Activated CD4-positive, CD25-positive, alpha-beta regulatory T cell treated with anti-CD3 and anti-CD28 coated beads, Interleukin-2, amount 50 U/mL, for 24 hours (primary cell): ENCODE data around the gene PODN.

Source experiments
- ATAC-seq, 2 donors: fragments of 150-1000 bp; cut with Tn5 transposase; one replicate each; pipeline ENCODE4 v1.10.0; 2021; ENCODE audit warnings: mild to moderate bottlenecking in 1 of 2, moderate library complexity in 1 of 2

Gene PODN, protein sequence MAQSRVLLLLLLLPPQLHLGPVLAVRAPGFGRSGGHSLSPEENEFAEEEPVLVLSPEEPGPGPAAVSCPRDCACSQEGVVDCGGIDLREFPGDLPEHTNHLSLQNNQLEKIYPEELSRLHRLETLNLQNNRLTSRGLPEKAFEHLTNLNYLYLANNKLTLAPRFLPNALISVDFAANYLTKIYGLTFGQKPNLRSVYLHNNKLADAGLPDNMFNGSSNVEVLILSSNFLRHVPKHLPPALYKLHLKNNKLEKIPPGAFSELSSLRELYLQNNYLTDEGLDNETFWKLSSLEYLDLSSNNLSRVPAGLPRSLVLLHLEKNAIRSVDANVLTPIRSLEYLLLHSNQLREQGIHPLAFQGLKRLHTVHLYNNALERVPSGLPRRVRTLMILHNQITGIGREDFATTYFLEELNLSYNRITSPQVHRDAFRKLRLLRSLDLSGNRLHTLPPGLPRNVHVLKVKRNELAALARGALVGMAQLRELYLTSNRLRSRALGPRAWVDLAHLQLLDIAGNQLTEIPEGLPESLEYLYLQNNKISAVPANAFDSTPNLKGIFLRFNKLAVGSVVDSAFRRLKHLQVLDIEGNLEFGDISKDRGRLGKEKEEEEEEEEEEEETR

DNA sequence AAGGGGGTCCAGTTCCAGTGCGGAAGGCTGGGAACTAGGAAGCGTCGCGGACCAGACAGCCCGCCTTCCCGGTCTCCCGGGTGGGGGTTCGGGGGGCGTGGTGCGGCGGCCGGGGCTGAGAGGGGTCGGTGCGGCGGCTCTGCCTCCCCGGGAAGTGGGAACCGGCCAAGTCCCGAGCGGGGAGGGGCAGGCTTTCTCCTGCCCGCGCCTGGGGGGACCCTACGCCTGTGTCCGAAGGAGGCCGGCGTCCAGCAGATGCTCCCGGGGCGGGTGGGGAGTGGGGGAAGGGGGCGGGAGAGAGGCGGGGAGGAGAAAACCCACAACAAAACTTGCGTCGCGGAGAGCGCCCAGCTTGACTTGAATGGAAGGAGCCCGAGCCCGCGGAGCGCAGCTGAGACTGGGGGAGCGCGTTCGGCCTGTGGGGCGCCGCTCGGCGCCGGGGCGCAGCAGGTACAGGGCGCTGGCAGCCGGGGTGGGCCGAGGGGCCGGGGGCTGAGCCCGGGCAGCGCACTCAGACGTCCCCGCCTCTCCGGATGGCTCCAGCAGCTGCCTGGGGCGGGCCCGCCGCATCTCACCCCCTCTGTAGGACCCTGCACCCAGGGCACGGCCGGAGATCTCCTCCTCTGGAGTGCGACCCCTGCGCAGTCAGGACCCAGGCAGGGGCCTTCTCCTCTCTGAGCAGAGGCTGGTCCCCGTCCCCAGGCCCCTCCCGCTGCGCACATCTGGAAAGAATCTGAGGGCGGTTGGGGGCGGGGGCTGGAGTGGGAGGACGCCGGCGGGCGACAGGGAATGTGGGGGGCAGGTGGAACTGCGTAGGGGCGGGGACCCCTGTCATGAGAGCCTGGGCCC is at the start of gene PODN:
Gene PODN, plus strand, starts transcription at position 355 of the 849 bp plus-strand sequence. CDS start 7,643 bp downstream, outside the sequence.
- peak in 1 of 2 donors; percentile 28 for ATAC-seq

DNA sequence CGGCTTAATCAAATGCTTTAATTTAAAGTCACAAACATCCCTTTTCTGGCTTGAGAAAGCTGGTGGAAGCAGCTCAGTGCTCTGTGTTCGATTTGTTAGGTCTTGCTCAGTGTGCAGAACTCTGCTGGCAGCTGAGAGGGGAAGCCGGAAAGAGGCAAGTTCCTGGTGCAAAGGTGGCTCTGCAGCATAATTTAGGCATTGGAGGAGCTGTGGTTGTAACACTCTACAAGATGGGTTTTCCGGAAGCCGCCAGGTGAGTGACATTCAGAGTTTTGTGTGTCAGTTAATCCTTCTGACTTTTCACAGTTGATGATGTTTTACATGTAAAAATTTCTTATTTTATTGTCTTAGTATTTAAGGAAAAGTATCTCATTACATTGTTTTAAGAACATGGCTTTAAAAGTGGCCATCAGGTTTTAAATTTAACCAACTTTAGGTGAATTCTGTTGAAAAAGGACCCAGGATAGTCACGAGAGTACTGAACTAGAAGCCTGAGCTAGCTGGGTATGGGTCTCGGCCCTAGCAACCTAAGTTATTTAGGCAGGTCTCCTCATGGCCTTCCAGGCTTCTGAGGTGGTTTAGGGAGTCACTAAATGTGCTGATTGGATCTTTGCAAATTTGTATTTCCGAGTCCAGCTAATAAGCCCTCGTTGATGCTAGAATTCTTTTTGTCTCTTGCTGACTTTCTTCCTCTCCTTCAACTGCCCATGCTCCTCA is 47.1 kb upstream of the PODN start:
- ATAC-seq, result peak; percentile 94 to 98

DNA sequence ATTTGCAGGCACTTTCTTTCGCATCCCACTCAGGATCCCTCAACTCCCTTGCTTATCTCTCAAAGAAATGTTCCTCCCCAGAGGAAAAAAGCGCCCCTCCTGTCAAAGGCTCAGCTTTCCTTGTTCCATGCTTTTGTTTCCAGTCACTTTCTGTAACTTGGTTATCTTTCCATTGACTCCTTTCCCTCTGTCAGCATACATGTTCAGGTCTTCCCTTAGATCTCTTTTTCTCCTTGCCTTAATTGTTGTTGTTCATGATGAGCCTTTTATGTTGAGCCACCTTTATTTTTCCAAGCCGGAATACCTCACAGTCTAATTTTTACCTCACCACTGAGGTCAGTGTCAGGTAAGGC is 46.5 kb upstream of the PODN start:
- ATAC-seq, result no peak

DNA sequence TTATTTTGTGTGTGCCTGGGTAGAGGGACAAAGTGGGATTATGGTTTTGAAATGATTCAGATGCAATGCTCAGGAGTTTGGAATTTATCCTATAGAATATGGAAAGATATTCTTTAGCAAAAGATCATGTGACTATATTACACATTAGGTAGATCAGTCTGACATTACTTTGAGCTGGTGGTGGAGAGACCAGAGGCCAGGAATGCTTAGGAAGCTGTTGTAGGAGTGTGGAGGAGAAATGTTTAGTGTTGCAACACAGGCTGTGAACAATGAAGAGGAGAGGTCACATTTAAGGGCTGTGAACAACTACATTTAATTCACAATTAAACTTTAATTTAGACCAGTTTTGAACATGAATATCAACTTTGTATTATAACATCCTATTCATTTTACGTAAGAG is 45.3 kb upstream of the PODN start:
- ATAC-seq, result no peak

DNA sequence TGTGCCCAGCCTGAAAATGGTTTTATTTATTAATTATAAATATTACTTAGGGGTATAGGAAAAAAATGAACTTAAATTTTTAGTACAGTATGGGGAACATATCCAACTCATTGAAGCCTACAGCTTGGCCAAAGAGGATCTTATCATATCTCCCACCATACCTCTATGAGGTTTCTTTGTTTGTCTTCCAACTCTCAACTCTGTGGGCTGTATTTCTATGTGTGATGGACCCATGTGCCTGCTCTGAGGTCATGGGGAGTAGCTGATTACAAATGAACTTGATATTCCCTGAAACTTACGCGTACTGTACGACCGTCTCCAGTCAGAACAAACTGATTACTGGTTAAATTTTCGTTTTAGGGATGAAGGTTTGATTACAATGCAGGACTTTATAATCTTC is 41.4 kb upstream of the PODN start:
- ATAC-seq, result no peak

DNA sequence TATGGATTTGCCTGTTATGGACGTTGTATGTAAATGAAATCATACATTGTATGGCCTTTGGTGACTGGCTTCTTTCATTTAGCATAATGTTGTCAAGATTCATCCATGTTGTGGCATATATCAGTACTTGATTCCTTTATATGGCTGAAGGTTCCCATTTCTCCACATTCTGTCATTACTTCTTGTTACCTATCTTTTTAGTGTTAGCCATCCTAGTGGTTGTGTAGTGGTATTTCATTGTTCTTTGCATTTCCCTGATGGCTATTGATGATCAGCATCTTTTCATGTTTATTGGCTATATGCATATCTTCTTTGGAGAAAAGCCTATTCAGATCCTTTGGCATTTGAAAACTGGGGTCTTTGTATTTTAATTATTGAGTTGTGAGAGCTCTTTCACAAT is 39.8 kb upstream of the PODN start:
- no peak for ATAC-seq

DNA sequence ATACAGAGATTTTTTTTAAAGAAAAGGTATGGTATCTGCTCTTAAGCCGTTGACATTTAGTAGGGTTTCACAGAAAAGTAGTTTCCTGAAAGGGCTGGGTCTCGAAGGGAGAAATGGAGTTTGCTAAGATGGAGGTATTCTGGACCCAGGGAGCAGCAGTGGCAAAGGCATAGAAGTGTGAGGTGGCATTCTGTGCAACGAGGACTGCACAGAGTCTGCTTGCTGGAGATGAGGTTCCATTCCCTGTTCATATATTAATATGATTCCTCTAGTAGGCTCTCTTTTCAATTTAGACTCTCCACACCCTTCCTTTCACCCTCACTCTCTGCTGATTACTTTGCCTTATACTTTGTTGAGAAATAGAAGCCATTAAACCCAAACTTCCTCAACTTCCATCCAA is 38.5 kb upstream of the PODN start:
- no peak for ATAC-seq

DNA sequence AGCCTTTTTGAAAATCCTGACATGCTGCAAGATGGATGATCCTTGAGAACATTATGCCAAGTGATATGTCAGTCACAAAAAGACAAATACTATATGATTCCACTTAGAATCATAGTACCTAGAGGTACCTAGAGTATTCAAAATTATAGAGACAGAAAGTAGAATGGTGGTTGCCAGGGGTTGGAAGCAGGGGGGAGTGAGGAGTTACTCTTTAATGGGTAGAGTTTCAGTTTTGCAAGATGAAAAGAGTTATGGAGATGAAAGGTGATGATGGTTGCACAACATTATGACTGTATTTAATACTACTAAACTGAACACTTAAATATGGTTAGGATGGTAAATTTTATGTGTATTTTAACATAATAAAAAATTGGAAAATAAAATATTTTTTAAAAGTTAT is 37.9 kb upstream of the PODN start:
- ATAC-seq, result peak; percentile 53 to 70

DNA sequence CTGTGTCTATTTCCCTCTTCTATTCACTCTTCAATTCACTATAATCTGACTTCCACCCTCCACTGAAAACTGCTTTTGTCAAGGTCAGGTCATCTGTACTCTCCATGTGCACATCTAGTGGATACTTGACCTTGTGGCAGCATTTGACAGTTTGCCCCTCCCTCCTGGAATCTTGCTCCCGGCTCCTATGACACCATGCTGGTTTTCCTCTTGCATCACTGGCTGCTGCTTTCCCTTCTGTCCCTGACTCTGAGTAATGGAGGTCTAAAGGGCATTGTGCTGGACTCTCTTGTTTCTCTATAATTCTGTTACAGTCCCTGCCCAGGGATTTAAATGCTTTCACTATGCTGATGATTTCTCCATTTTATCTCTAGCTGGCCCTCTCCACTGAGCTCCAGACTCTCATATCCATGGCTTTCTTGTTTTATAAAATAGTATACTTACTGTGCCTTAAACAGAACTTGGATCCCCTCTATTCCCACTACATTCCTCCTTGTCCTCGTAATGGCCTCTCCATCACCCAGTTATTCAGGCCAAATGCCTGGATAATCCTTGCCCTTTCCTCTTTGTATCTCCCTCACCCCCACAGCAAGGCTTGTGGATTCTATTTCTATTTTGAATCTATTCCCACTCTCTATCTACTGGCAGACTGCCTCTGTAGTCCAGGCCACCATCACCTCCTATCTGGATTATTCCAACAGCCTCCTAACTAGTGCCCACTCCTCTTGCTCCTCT is 36.8 kb upstream of the PODN start:
- ATAC-seq, result no peak

DNA sequence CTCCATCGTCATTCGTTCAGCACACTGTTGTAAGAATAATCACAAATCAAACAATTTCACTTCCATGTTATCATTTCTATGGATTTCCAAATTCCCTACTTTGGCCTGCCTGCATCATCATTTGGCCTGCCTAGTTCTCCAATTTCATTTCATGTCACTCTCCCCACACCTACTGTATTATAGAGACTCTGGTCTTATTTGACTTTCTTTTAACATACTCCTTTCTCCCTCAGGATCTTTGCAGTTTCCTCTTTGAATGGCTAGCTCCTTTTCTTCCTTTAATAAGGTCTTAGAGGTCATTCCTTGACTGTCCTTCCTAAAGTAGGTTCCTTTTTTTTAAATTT is 36.3 kb upstream of the PODN start:
- no peak for ATAC-seq

DNA sequence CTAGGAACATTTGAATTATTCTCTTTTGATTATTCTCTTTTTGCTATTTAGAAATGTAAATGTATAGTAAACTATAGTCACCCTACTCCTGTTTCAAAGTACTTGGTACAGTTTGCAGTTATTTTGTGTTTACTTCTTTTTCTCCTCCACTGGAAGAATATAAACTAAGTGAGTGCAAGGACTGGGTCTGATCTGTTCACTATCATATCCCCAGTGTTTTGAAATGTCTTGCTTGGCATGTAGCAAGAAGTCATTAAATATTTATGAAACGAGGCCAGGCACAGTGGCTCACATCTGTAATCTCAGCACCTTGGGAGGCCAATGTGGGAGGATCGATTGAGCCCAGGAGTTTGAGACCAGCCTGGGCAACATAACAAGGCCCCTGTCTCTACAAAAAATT is 35.8 kb upstream of the PODN start:
- ATAC-seq, result no peak

DNA sequence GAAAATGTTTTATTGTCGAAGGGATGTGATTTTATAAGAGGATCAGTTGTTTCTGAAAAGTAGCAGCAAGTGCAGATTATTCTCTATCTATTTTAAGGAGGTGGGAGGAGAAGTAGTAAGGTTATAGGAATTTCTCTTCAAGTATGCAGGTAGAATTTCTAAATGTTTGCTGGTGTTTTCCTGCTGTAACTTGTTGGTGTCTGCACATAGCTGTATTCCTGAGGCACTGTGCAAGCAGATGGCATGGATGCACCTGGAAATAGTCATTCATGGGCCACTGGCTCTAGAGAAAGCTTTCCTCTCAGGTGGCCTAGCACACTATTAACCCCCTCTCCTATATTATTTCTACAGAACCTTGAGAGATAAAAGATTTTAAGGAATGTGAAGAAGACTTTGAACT is 30.3 kb upstream of the PODN start:
- ATAC-seq, result no peak

DNA sequence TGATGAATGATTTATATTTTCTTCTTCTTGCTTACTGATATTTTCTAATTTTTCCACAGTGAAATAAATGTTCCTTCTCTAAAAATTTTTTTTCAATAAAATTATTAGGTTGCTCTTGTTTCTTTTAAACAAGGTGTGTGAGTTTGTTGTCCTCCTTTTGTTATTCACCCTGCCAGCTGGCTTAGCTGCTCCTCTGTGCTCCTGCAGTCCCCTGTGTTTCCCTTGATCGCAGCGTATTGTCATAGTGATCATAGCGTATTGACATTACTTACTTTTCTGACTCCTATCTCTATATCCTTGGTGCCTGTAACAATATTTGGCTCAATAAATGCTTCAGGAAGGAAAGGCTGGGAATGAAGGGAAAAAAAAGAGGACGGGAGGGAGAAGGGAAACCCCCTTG is 24.9 kb upstream of the PODN start:
- ATAC-seq, result no peak

DNA sequence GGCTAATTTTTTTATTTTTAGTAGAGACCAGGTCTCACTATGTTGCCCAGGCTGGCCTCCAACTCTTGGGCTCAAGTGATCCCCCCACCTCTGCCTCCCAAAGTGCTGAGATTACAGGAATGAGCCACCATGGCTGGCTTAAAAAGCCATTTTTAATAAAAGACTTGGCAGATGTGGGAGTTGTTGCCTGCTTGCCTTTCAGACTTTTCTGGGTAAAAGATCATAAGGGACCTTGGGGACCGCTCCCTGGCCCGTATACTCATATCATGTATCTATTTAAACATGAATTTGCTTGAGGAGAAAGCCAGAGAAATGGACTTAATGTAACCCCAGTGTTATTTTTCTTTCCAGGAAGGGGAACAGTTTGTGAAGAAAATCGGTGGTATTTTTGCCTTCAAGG is 23.4 kb upstream of the PODN start:
- ATAC-seq, result no peak

DNA sequence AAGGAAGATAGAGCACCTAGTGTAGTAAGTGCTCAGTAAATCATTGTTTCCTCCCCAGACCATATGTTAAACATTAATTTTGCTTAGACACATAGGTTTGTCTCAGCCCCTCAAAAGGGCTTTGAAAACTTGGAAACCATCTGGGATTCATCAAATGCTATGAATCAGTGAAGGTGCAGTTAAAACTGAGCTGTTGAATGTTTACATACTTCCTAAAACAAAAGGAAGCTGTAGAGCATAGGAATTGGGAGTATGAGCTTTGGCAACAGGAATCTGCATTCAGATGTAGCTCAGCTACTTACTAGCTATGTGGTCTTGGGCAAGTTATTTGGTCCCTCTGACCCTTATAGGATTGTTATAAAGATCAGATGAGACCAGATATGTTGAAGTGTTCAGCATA is 18.7 kb upstream of the PODN start:
- no peak for ATAC-seq

DNA sequence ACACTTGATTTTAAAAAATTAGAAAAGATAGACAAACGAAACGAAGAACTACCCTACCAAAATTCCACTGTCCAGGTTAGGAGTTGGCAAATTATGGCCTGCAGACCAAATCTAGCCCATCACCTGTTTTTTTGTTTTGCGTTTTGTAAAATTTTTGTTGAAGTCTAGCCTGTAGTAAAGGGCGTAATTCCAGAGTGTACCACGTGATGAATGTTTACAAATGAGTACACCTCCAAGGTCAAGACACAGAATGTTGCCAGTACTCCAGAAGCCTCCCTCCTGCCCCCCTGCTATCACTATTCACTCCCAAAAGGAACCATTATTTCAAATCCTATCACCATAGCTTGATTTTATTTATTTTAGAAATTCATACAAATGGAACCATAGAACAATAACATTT is 17.1 kb upstream of the PODN start:
- ATAC-seq, result no peak

DNA sequence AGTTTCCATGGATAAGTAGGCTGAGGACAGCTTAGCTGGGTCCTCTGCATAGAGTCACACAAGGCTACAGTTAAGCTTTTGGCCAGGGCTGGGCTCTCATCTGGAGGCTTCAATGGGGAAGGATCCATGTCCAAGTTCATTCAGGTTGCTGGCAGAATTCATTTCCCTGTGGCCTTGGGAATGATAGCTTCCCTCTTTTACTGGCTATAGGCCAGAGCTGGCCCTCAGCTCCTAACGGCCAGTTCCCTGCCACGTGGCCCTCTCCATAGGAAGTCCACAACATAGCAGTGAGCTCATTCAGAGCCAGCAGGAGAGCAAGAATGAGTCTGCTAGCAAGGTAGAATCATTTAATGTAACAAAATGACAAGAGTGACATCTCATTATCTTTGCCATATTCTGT is 15.1 kb upstream of the PODN start:
- no peak for ATAC-seq

DNA sequence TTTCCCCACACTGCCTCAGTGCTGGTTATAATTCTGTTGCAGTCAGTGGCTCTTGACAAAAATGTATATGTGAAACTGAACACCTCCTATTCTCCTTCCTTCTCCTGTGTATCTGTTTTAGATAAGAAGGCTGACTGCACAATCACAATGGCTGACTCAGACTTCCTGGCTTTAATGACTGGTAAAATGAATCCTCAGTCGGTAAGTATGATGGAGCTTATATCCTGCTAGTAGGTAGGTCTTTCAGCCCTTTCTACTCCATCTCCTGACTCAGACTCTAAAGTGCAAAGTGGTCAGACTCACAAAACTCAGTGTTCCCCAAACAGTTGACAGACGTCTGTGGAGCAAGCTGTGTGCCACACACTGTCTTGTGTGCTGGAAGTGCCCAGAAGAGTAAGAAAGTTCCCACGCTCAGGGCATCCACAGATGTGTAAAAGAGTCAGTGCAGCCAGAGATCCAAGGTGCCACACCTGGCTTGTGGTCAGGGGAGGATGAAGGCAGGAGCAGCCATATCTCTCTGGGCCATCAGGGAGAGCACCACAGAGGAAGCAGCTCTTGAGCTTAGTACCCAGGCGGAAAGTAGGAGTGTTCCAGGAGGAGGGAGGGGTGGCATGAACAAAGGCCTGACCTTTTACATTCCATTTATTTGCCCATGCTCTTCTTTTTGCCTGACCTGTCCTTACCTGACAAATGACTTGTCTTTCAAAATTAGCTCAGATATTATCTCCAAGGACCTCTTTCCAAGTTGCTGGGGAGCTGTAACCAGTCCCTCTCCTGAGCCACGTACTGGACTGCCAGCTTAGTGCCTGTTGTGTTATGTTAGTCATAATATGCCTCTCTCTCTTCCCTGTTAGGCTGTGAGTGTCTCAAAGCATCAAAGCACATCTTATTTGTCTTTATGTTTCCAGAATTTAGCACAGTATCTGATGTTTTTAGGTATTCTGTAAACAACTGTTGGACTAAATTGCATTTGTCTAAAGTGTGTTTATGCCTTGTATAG is 14.0 kb upstream of the PODN start:
- peak; percentile 46 to 53 for ATAC-seq

DNA sequence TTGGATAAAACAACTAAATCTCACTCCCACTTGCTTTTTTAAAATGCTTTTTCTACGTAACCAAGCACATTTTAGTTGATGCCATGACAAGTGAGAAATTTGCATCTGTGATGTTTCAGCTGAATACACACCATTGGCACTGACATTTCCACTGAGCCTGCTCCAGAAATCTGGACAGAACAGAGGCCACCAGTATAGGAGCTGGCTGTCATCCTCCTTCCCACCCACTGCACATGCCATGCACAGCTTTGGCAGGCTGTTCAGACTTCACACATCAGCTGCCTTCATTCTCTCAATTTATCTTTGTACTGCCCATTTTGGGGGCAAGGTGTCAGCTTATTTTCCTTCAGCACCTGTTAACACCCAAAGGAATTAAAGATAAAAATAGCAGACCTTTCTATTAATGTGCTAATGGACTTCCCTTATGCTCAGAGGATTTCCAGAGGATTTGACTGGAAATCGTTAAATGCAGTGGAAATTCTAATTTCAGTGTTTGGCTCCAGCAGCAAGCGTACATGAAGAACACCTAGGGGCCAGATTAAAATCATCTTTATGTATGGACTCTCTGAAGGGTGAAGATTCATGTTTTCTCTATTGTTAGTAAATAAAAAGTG is 12.9 kb upstream of the PODN start:
- no peak for ATAC-seq

DNA sequence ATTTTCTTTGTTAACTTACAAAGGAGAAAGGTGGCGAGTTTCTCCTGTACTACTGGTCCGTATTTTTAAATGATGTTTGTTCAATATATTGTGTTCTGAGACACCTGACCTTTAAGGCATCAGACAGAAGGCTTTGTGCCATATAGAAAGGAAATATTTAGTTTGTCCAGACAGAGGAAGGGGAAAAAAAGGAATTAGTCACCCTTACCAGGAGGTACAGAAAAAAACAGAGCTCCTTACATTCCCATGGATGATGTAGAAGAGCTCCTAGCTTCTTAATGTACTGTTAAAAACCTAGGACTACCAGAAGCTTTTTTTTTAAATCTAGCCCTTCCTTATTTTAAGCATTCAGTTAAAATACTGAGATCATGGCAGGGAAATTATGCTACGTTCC is 12.4 kb upstream of the PODN start:
- no peak for ATAC-seq

DNA sequence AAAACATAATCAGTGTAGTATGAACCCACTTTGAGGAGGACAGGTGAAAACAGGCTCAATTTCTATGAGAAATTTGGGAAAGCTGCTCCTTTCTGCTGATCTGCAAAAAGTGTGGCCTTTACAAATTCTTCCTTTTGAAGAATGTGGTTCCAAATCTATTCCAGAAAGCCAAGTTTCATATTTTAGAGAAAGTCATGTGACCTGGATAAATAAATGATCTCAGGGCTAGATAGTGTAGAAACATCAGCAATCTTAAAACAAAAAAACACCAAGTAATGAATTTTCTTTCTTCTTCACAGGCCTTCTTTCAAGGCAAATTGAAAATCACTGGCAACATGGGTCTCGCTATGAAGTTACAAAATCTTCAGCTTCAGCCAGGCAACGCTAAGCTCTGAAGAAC is 11.7 kb upstream of the PODN start:
- ATAC-seq, result no peak
